IMR-90 (cell line): Measurements from ENCODE around the gene WWP2.

ENCODE experiments used
- CEBPB ChIP-seq: IDR thresholded peaks from 2 replicates; pipeline ENCODE4 v1.6.1; 2012; ENCODE audit warnings: low read depth, low read length, improper control_type of control experiment
- CHD1 ChIP-seq: IDR thresholded peaks from 2 replicates; pipeline ENCODE4 v1.6.1; 2012; ENCODE audit warnings: low read depth, low read length, improper control_type of control experiment
- CTCF ChIP-seq: conservative IDR thresholded peaks from 2 replicates; pipeline ENCODE4 v1.5.1; 2012; ENCODE audit warnings: mild to moderate bottlenecking, low read depth, low read length, improper control_type of control experiment
- FOS ChIP-seq: fragments of 150-350 bp; IDR thresholded peaks from 2 replicates; pipeline ENCODE4 v1.6.1; 2016; ENCODE audit warnings: low read depth, low read length
- MAFK ChIP-seq: IDR thresholded peaks from 2 replicates; pipeline ENCODE4 v1.6.1; 2012; ENCODE audit warnings: low read depth, low read length, improper control_type of control experiment
- MXI1 ChIP-seq: IDR thresholded peaks from 2 replicates; pipeline ENCODE4 v1.6.1; 2012; ENCODE audit warnings: low read depth, mild to moderate bottlenecking, low read length, moderate library complexity, borderline replicate concordance
- POLR2A ChIP-seq: IDR thresholded peaks from 2 replicates; pipeline ENCODE4 v1.6.1; 2012; ENCODE audit warnings: mild to moderate bottlenecking, low read depth, low read length
- RAD21 ChIP-seq: IDR thresholded peaks from 2 replicates; pipeline ENCODE4 v1.6.1; 2012; ENCODE audit warnings: low read length, improper control_type of control experiment
- SMC3 ChIP-seq: fragments of 150-350 bp; IDR thresholded peaks from 2 replicates; pipeline ENCODE4 v1.6.1; 2016; ENCODE audit warnings: low read depth, mild to moderate bottlenecking, antibody characterized with exemption, low read length, moderate library complexity

- TF ChIP-seq CTCF (no peak), SMC3 (no peak), POLR2A (no peak), CHD1 (no peak), MAFK (no peak), MXI1 (no peak), RAD21 (no peak), CEBPB (no peak), FOS (no peak)
These were observed 41.2 kb upstream of the WWP2 start for GRCh38 chr16:69720822-69721430.
